Kasumi-1 (cell line): ENCODE data around the gene TMEM134.

Source experiments
- DNase-seq, 2 experiments: peaks; one replicate each; lab custom pipeline; 2025; lab: John Stamatoyannopoulos, UW

The TMEM134 gene

GRCh38 chr11:67500831-67501715, 32.0 kb upstream of the TMEM134 start:
- DNase-seq: no peak

GRCh38 chr11:67500484-67500821, 31.4 kb upstream of the TMEM134 start:
- no peak for DNase-seq

GRCh38 chr11:67499808-67500483, 30.9 kb upstream of the TMEM134 start:
- no peak for DNase-seq

GRCh38 chr11:67498544-67498972, 29.5 kb upstream of the TMEM134 start:
- DNase-seq: no peak

GRCh38 chr11:67497656-67498291, 28.7 kb upstream of the TMEM134 start:
- no peak for DNase-seq

GRCh38 chr11:67496113-67496512, 27.1 kb upstream of the TMEM134 start:
- no peak for DNase-seq

GRCh38 chr11:67495234-67496005, 26.4 kb upstream of the TMEM134 start:
- no peak for DNase-seq

GRCh38 chr11:67494371-67495233, 25.6 kb upstream of the TMEM134 start:
- no peak for DNase-seq

GRCh38 chr11:67493548-67494370, 24.7 kb upstream of the TMEM134 start:
- DNase-seq: no peak

- no peak for DNase-seq
Observed at GRCh38 chr11:67492801-67493547, 23.9 kb upstream of the TMEM134 start.

GRCh38 chr11:67492069-67492727, 23.1 kb upstream of the TMEM134 start:
- DNase-seq: no peak

- DNase-seq: no peak
Observed at GRCh38 chr11:67491276-67492068, 22.4 kb upstream of the TMEM134 start.

- no peak for DNase-seq
Observed at GRCh38 chr11:67490727-67491065, 21.6 kb upstream of the TMEM134 start.

GRCh38 chr11:67489885-67490726, 21.1 kb upstream of the TMEM134 start:
- no peak for DNase-seq

GRCh38 chr11:67489203-67489884, 20.3 kb upstream of the TMEM134 start:
- DNase-seq: no peak

GRCh38 chr11:67486481-67487195, 17.6 kb upstream of the TMEM134 start:
- DNase-seq: no peak
